IMR-90 (cell line): ENCODE results near the gene TBX10. TPM values are rescaled to one million over a fixed set of nuclear protein-coding genes. Genes with fewer than 3 reads are reported as not detected.
"Not testable (repeated sequence)": the region's sequence is repeated elsewhere in the genome, so short reads cannot be mapped to it uniquely, and the experiment has no call there.

Experiments
- ATAC-seq: fragments of 200-7000 bp; cut with Tn5 transposase; 2 replicates; pipeline ENCODE4 v1.9.1; 2020; ENCODE audit warnings: low read depth, mild to moderate bottlenecking, moderate library complexity
- BruUV-seq: library from RNA; stranded (reverse); fragments of 400-500 nt; replicated peaks from 2 replicates; lab custom pipeline; 2021; lab: Mats Ljungman, UMichigan
- CTCF ChIA-PET: fragments of 300-600 bp; formaldehyde crosslinking; extraction: SDS; loops from one replicate; lab custom pipeline; 2021; ENCODE audit warnings: antibody characterized with exemption; lab: Yijun Ruan, JAX
- POLR2A ChIA-PET: fragments of 300-600 bp; sonication (Branson Sonifier 250); formaldehyde crosslinking; loops from one replicate; lab custom pipeline; 2022; ENCODE audit warnings: antibody characterized with exemption; ENCODE audit not compliant: unreplicated experiment; lab: Charles Lee
- DNase-seq: peaks from one replicate; pipeline ENCODE4 v3.0.0; 2013
- H2AFZ ChIP-seq: replicated peaks from 2 replicates; pipeline ENCODE3; 2013; ENCODE audit warnings: low read length, mild to moderate bottlenecking; ENCODE audit not compliant: poor library complexity
- H2AK5ac ChIP-seq: 2 replicates; pipeline ENCODE4 v1.6.1; 2013; ENCODE audit warnings: low read depth, low read length, inconsistent platforms
- H2AK9ac ChIP-seq: replicated peaks from 2 replicates; pipeline ENCODE3; 2013; ENCODE audit warnings: mild to moderate bottlenecking, low read depth, low read length, moderate library complexity; ENCODE audit not compliant: poor library complexity
- H2BK120ac ChIP-seq: 2 replicates; pipeline ENCODE4 v1.6.1; 2013; ENCODE audit warnings: low read depth, low read length, inconsistent platforms
- H2BK15ac ChIP-seq: 3 replicates; pipeline ENCODE4 v1.6.1; 2013; ENCODE audit warnings: low read depth, low read length, inconsistent platforms
- H2BK20ac ChIP-seq: 2 replicates; pipeline ENCODE4 v1.6.1; 2013; ENCODE audit warnings: low read depth, mild to moderate bottlenecking, inconsistent platforms, low read length, moderate library complexity
- H2BK5ac ChIP-seq: 2 replicates; pipeline ENCODE4 v1.6.1; 2013; ENCODE audit warnings: mild to moderate bottlenecking, low read depth, low read length, inconsistent platforms; ENCODE audit not compliant: poor library complexity, severe bottlenecking
- H3K14ac ChIP-seq: replicated peaks from 2 replicates; pipeline ENCODE4 v1.6.1; 2013; ENCODE audit warnings: low read depth, low read length, inconsistent platforms
- H3K18ac ChIP-seq: 2 replicates; pipeline ENCODE4 v1.6.1; 2013; ENCODE audit warnings: low read depth, low read length, control low read depth
- H3K23ac ChIP-seq: 2 replicates; pipeline ENCODE4 v1.6.1; 2013; ENCODE audit warnings: low read depth, low read length, inconsistent platforms
- H3K27ac ChIP-seq: 2 replicates; pipeline ENCODE4 v1.5.1; 2013; ENCODE audit warnings: mild to moderate bottlenecking, control low read depth, low read length; ENCODE audit not compliant: insufficient read depth
- H3K27me3 ChIP-seq: 2 replicates; pipeline ENCODE4 v1.6.1; 2013; ENCODE audit warnings: low read length; ENCODE audit not compliant: control insufficient read depth, insufficient read depth
- H3K36me3 ChIP-seq: 2 replicates; pipeline ENCODE4 v1.6.1; 2013; ENCODE audit warnings: low read length, mixed read lengths; ENCODE audit not compliant: control insufficient read depth, insufficient read depth
- H3K4ac ChIP-seq: 2 replicates; pipeline ENCODE4 v1.6.1; 2013; ENCODE audit warnings: low read depth, low read length, inconsistent platforms
- H3K4me1 ChIP-seq: 2 replicates; pipeline ENCODE4 v1.6.1; 2013; ENCODE audit warnings: low read length, mixed read lengths; ENCODE audit not compliant: control insufficient read depth, insufficient read depth
- H3K4me2 ChIP-seq: 2 replicates; pipeline ENCODE4 v1.6.1; 2013; ENCODE audit warnings: low read depth, mild to moderate bottlenecking, control low read depth, low read length, moderate library complexity
- H3K4me3 ChIP-seq: 2 replicates; pipeline ENCODE4 v1.5.1; 2013; ENCODE audit warnings: low read depth, mild to moderate bottlenecking, control low read depth, low read length, moderate library complexity; ENCODE audit not compliant: insufficient read depth
- H3K56ac ChIP-seq: 2 replicates; pipeline ENCODE4 v1.6.1; 2013; ENCODE audit warnings: low read length, inconsistent platforms; ENCODE audit not compliant: insufficient read depth; ENCODE audit errors: extremely low read depth
- H3K79me1 ChIP-seq, 2 experiments: 2 replicates each; pipeline ENCODE4 v1.6.1; 2013; ENCODE audit warnings: low read length in 2 of 2, inconsistent platforms in 1 of 2, low read depth in 1 of 2
- H3K9ac ChIP-seq: 2 replicates; pipeline ENCODE4 v1.6.1; 2013; ENCODE audit warnings: low read depth, low read length, control low read depth
- H3K9me1 ChIP-seq: 2 replicates; pipeline ENCODE4 v1.6.1; 2013; ENCODE audit warnings: low read length, inconsistent platforms; ENCODE audit not compliant: insufficient read depth
- H3K9me3 ChIP-seq: 2 replicates; pipeline ENCODE4 v1.6.1; 2013; ENCODE audit warnings: low read length; ENCODE audit not compliant: control insufficient read depth, insufficient read depth
- H4K20me1 ChIP-seq: 2 replicates; pipeline ENCODE4 v1.6.1; 2013; ENCODE audit warnings: low read length, inconsistent platforms; ENCODE audit not compliant: insufficient read depth
- H4K5ac ChIP-seq: 2 replicates; pipeline ENCODE4 v1.6.1; 2013; ENCODE audit warnings: mild to moderate bottlenecking, low read depth, low read length, control low read depth
- H4K8ac ChIP-seq, 2 experiments: 2 replicates each; pipeline ENCODE4 v1.6.1; 2013; ENCODE audit warnings: low read depth in 2 of 2, low read length in 2 of 2, control low read depth in 1 of 2, inconsistent platforms in 1 of 2
- H4K91ac ChIP-seq: 2 replicates; pipeline ENCODE4 v1.6.1; 2013; ENCODE audit warnings: low read depth, low read length, inconsistent platforms; ENCODE audit not compliant: insufficient read depth
- CTCF ChIP-seq: conservative IDR thresholded peaks from 2 replicates; pipeline ENCODE4 v1.5.1; 2012; ENCODE audit warnings: mild to moderate bottlenecking, low read depth, low read length, improper control_type of control experiment
- SMC3 ChIP-seq: fragments of 150-350 bp; IDR thresholded peaks from 2 replicates; pipeline ENCODE4 v1.6.1; 2016; ENCODE audit warnings: low read depth, mild to moderate bottlenecking, antibody characterized with exemption, low read length, moderate library complexity
- WGBS, 2 experiments: methylation state at CpG; one replicate each; pipeline versions ENCODE4 v1.1.5 to v1.1.7; 2013; ENCODE audit warnings: missing lambda C conversion rate in 2 of 2; ENCODE audit not compliant: insufficient read length in 1 of 2; ENCODE audit errors: extremely low coverage in 2 of 2; 5-methylcytosine and 5-hydroxymethylcytosine counted together
- dilution Hi-C: fragments of 300-500 bp; cut with HindIII; formaldehyde crosslinking; loops from one replicate; pipeline ENCODE4 v1.14.3; 2018; ENCODE audit warnings: low sequenced_read_pairs; ENCODE audit not compliant: unreplicated experiment
- in situ Hi-C: fragments of 300-500 bp; cut with MboI; formaldehyde crosslinking; loops from 3 replicates; pipeline ENCODE4 v1.14.3; 2019; ENCODE audit warnings: low sequenced_read_pairs, inconsistent platforms, mixed read lengths
- intact Hi-C: fragments of 100-400 bp; cut with micrococcal nuclease; formaldehyde crosslinking; loops from 2 replicates; pipeline ENCODE4 v1.10.0; 2022
- polyA plus RNA-seq, 3 experiments: library from polyadenylated mRNA; depleted of rRNA; stranded (reverse); fragments of >200 nt; gene quantifications; 2 replicates each; pipeline ENCODE4 v1.2.3, GENCODE V29; 2012; ENCODE audit warnings: low replicate concordance in 1 of 3
- total RNA-seq: library from RNA; depleted of rRNA; stranded (reverse); fragments of >200 nt; gene quantifications from 2 replicates; pipeline ENCODE4 v1.2.3, GENCODE V29; 2012

Gene TBX10
- total and polyA plus RNA-seq, 2 of the 4 experiments (the other 2 are of a cell fraction) = not detected

GRCh38 chr11:67604815-67605214 is 34.7 kb downstream of the TBX10 start (continued):
- TF ChIP-seq CTCF (no peak), SMC3 (no peak)

- CTCF ChIA-PET, H3K9me3 ChIP-seq, intact Hi-C loops, H2AK5ac ChIP-seq, H3K4me2 ChIP-seq, POLR2A ChIA-PET, H4K20me1 ChIP-seq, H2AFZ ChIP-seq, H2BK120ac ChIP-seq, H3K4me1 ChIP-seq, DNase-seq, H2AK9ac ChIP-seq, H3K56ac ChIP-seq, H3K18ac ChIP-seq, H3K23ac ChIP-seq, H3K9me1 ChIP-seq, H4K5ac ChIP-seq, in situ Hi-C loops, H4K91ac ChIP-seq, H2BK15ac ChIP-seq, ATAC-seq, H3K4me3 ChIP-seq, H3K36me3 ChIP-seq, H3K4ac ChIP-seq, H4K8ac ChIP-seq, H2BK5ac ChIP-seq, H2BK20ac ChIP-seq, dilution Hi-C loops, H3K9ac ChIP-seq, H3K27ac ChIP-seq, BruUV-seq, H3K14ac ChIP-seq: not testable (repeated sequence)
- Histone ChIP-seq H3K79me1 (peaks cover 17 to 22% of the 10 kb centered on the region in 2 experiments), H3K27me3 (peaks cover 13% of the 10 kb centered on the region)
- no CpG with 5 or more reads among the region's 4 CpGs for WGBS, 2 experiments
Observed at GRCh38 chr11:67604119-67604518, 35.4 kb downstream of the TBX10 start.
